NB4 (cell line): Measurements from ENCODE around the gene DMAC2L.

ENCODE experiments used
- MYC ChIP-seq: IDR thresholded peaks from 2 replicates; pipeline ENCODE4 v1.6.1; 2011; ENCODE audit warnings: low read depth, low read length
- TF ChIP-seq, protein P1 (sequence below): IDR thresholded peaks from one replicate; pipeline ENCODE4 v1.5.1; 2012; ENCODE audit warnings: low read depth, low read length
- TF ChIP-seq, protein P2 (sequence below): IDR thresholded peaks from 2 replicates; pipeline ENCODE4 v1.6.1; 2011; ENCODE audit warnings: low read depth, low read length

DNA sequence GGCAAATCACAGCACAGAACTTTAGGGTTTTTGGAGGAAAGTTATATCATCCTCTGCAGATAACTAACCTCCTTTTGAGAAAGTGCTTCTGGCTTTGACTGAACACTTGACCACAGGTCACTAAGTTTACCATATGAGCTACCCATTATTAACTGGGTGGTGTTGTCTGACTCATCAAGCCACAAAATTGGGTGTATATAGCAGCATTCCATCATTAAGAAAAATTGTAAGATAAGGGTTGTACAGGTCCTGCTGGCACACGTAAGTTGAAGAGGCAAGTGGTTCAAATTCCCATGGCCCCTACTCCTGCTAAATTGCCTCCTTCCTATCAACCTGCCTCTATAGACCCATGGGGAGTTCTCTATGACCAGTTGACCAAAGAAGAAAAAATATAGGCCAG is 39.6 kb upstream of the DMAC2L start:
- TF ChIP-seq, protein P1, sequence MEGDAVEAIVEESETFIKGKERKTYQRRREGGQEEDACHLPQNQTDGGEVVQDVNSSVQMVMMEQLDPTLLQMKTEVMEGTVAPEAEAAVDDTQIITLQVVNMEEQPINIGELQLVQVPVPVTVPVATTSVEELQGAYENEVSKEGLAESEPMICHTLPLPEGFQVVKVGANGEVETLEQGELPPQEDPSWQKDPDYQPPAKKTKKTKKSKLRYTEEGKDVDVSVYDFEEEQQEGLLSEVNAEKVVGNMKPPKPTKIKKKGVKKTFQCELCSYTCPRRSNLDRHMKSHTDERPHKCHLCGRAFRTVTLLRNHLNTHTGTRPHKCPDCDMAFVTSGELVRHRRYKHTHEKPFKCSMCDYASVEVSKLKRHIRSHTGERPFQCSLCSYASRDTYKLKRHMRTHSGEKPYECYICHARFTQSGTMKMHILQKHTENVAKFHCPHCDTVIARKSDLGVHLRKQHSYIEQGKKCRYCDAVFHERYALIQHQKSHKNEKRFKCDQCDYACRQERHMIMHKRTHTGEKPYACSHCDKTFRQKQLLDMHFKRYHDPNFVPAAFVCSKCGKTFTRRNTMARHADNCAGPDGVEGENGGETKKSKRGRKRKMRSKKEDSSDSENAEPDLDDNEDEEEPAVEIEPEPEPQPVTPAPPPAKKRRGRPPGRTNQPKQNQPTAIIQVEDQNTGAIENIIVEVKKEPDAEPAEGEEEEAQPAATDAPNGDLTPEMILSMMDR = no peak
- TF ChIP-seq MYC = no peak
- TF ChIP-seq, protein P2, sequence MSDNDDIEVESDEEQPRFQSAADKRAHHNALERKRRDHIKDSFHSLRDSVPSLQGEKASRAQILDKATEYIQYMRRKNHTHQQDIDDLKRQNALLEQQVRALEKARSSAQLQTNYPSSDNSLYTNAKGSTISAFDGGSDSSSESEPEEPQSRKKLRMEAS = no peak
